GM06990 (cell line): ENCODE measurements around the gene RAMACL.
A peak's percentile ranks its signal among the peaks of the same experiment; 100 is the strongest.
"Not testable (repeated sequence)": the region's sequence is repeated elsewhere in the genome, so short reads cannot be mapped to it uniquely, and the experiment has no call there.

Experiments
- DNase-seq: peaks from one replicate; pipeline ENCODE4 v3.0.0-alpha.2; 2011; ENCODE audit not compliant: insufficient read length; ENCODE audit errors: extremely low read depth
- H3K27me3 ChIP-seq: replicated peaks from 2 replicates; pipeline ENCODE4 v1.6.0; 2011; ENCODE audit warnings: low read length; ENCODE audit not compliant: control insufficient read depth, insufficient read depth
- H3K36me3 ChIP-seq: 2 replicates; pipeline ENCODE4 v1.5.1; 2011; ENCODE audit warnings: low read length; ENCODE audit not compliant: control insufficient read depth, insufficient read depth
- H3K4me3 ChIP-seq: replicated peaks from 2 replicates; pipeline ENCODE4 v1.5.1; 2011; ENCODE audit warnings: low read depth, mild to moderate bottlenecking, control low read depth, low read length
- CTCF ChIP-seq: IDR thresholded peaks from 2 replicates; pipeline ENCODE4 v1.5.1; 2011; ENCODE audit warnings: low read length, control low read depth, mild to moderate bottlenecking, inconsistent platforms; ENCODE audit not compliant: insufficient read depth, poor library complexity, severe bottlenecking

RAMACL gene

GRCh38 chr6:166586424-166587156 is at the start of gene RAMACL:
TSS of gene RAMACL (minus strand) at chr6:166586678. CDS start at chr6:166586477, 201 bp downstream.
- DNase-seq, result peak; percentile 37
- TF ChIP-seq CTCF, result no peak

GRCh38 chr6:166635013-166635970 is 48.8 kb upstream of the RAMACL start:
- no peak for TF ChIP-seq CTCF
- DNase-seq, result no peak
- Histone ChIP-seq H3K36me3 (no peaks in the 10 kb centered on the region), H3K27me3 (no peaks in the 10 kb centered on the region), H3K4me3 (no peak overlapping the region)

More at GRCh38 chr6:166586424-166587156, at the start of gene RAMACL:
- no peaks in the 10 kb centered on the region for H3K36me3 ChIP-seq
- H3K4me3 ChIP-seq, result no peak within 1 kb of the TSS
- no peaks in the 10 kb centered on the region for H3K27me3 ChIP-seq

- H3K36me3 ChIP-seq, DNase-seq, H3K27me3 ChIP-seq, H3K4me3 ChIP-seq: not testable (repeated sequence)
Observed at GRCh38 chr6:166634581-166634980, 48.1 kb upstream of the RAMACL start.

- no peak for TF ChIP-seq CTCF
- Histone ChIP-seq H3K4me3 (no peak overlapping the region), H3K27me3 (no peaks in the 10 kb centered on the region), H3K36me3 (no peaks in the 10 kb centered on the region)
- no peak for DNase-seq
Observed at GRCh38 chr6:166633732-166634535, 47.5 kb upstream of the RAMACL start.

- DNase-seq, result no peak
- H3K4me3 ChIP-seq, result no peak overlapping the region
- no peaks in the 10 kb centered on the region for H3K36me3 ChIP-seq
- TF ChIP-seq CTCF, result no peak
- H3K27me3 ChIP-seq, result no peaks in the 10 kb centered on the region
Observed at GRCh38 chr6:166632731-166633130, 46.3 kb upstream of the RAMACL start.
